Dendritic cell treated with granulocyte-macrophage colony-stimulating factor and Interleukin-4, amounts not matched to agents 40 ng/mL and 50 ng/mL, for 4 days (primary cell): ENCODE data around the gene SUPT20H.

Experiments
- H3K27ac Mint-ChIP-seq: one replicate; pipeline ENCODE4 v1.8.0; 2022; ENCODE audit warnings: mild to moderate bottlenecking, mixed read lengths
- H3K27me3 Mint-ChIP-seq: one replicate; pipeline ENCODE4 v1.8.0; 2022; ENCODE audit warnings: mild to moderate bottlenecking, mixed read lengths
- H3K36me3 Mint-ChIP-seq: one replicate; pipeline ENCODE4 v1.8.0; 2022; ENCODE audit warnings: low read depth, mixed read lengths
- H3K4me1 Mint-ChIP-seq: one replicate; pipeline ENCODE4 v1.8.0; 2022; ENCODE audit warnings: low read depth, mixed read lengths
- H3K4me3 Mint-ChIP-seq: one replicate; pipeline ENCODE4 v1.8.0; 2022; ENCODE audit warnings: mild to moderate bottlenecking, moderate library complexity, mixed read lengths
- H3K9me3 Mint-ChIP-seq: one replicate; pipeline ENCODE4 v1.8.0; 2022; ENCODE audit warnings: mixed read lengths
- intact Hi-C: fragments of 100-400 bp; cut with micrococcal nuclease; formaldehyde crosslinking; loops from one replicate; pipeline ENCODE4 v1.15.0; 2022

SUPT20H gene

GRCh38 chr13:37011788-37012187, 47.7 kb downstream of the SUPT20H start:
- H3K27ac Mint-ChIP-seq, result no peak overlapping the region
- peaks cover 4% of the 10 kb centered on the region for H3K4me1 Mint-ChIP-seq
- no peak overlapping the region for H3K4me3 Mint-ChIP-seq
- intact Hi-C loops, result loop anchor here (5.0 kb wide), 1 partner anchor 36 kb away; no protein-coding TSS in a partner anchor
- H3K27me3 Mint-ChIP-seq, result no peaks in the 10 kb centered on the region
- H3K9me3 Mint-ChIP-seq, result no peaks in the 10 kb centered on the region
- peaks cover 86% of the 10 kb centered on the region for H3K36me3 Mint-ChIP-seq

DNA sequence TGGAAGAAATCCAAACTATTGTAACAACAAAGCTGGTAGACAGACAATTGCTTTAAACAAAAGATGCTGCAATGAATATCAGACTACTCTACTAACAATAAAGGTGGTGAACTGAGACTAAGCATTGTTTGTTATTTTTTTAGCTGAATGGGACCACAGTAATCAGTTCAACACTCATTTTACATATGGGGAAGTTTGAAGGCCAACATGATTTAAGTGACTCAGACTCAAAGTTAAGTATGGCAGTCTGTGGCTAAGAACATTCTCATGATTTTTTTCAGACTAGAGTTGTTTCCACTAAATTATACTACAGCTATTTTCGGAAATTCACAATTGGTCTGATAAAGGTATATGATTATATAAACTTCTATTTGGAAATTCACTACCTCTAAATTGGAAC, 48.5 kb downstream of the SUPT20H start:
- H3K4me3 Mint-ChIP-seq, result no peak overlapping the region
- H3K27me3 Mint-ChIP-seq, result no peaks in the 10 kb centered on the region
- no peaks in the 10 kb centered on the region for H3K9me3 Mint-ChIP-seq
- peaks cover 4% of the 10 kb centered on the region for H3K4me1 Mint-ChIP-seq
- intact Hi-C loops, result loop anchor here (5.0 kb wide), 1 partner anchor 36 kb away; no protein-coding TSS in a partner anchor
- H3K36me3 Mint-ChIP-seq, result peaks cover 84% of the 10 kb centered on the region
- H3K27ac Mint-ChIP-seq, result no peak overlapping the region

DNA sequence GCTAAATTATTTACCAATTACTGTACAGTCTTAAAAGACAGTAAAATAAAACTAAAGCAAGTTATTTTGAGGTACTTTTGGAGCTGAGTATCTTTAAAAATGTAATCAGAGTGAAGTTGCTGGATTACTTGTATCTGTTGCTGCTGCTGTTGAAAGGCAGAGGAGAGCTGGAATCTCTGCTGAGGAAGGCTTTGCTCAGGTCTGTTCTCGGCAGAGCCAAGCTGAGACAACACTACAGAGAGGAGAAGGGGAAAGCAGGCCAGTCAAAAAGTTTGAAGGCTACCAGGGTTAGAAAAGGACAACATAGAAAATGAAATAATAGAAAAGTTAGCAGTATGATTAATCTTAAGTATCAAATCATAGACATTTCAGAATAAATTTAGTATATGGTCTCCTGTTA, 49.1 kb downstream of the SUPT20H start:
- peaks cover 84% of the 10 kb centered on the region for H3K36me3 Mint-ChIP-seq
- no peak overlapping the region for H3K27ac Mint-ChIP-seq
- no peaks in the 10 kb centered on the region for H3K9me3 Mint-ChIP-seq
- no peaks in the 10 kb centered on the region for H3K27me3 Mint-ChIP-seq
- no peak overlapping the region for H3K4me3 Mint-ChIP-seq
- intact Hi-C loops, result loop anchor here (5.0 kb wide), 1 partner anchor 37 kb away; no protein-coding TSS in a partner anchor
- H3K4me1 Mint-ChIP-seq, result peaks cover 4% of the 10 kb centered on the region

DNA sequence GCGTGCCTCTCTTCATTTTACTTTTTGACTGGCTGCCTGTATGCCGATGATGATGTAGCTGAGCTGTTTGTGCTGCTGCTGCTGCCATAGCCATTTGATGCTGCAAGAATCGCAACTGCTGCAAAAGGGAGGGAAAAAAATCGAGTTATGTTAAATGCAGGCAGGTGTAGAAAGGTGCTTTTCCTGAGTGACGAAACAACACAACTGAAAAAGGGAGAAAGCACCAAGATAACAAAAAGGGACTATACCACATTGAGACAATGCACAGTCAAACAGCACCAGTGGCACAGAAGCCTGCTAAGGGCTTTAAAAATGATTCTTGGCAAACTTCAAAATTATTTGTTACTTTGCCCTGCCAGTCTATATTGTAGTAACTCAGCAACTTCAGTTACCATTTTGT, 49.8 kb downstream of the SUPT20H start:
- Mint-ChIP-seq H3K27me3 (no peaks in the 10 kb centered on the region), H3K36me3 (peaks cover 84% of the 10 kb centered on the region), H3K4me1 (peaks cover 4% of the 10 kb centered on the region), H3K9me3 (no peaks in the 10 kb centered on the region), H3K4me3 (no peak overlapping the region), H3K27ac (no peak overlapping the region)
- intact Hi-C loops, result loop anchor here (5.0 kb wide), 1 partner anchor 38 kb away; no protein-coding TSS in a partner anchor

GRCh38 chr13:37001921-37002250, 57.6 kb downstream of the SUPT20H start:
- Mint-ChIP-seq H3K4me1 (peaks cover 21% of the 10 kb centered on the region), H3K36me3 (peaks cover 56% of the 10 kb centered on the region), H3K9me3 (no peaks in the 10 kb centered on the region), H3K27me3 (no peaks in the 10 kb centered on the region), H3K27ac (no peak overlapping the region), H3K4me3 (no peak overlapping the region)
- intact Hi-C loops, result loop anchor here (2.0 kb wide), 1 partner anchor 655 kb away; the partner anchor contains the start of gene SPART

GRCh38 chr13:36999054-36999714, 60.3 kb downstream of the SUPT20H start, which contains the start of gene ALG5:
TSS of gene ALG5 (minus strand) at chr13:36999340. CDS start at chr13:36999300, 40 bp downstream.
- Mint-ChIP-seq H3K27me3 (no peaks in the 10 kb centered on the region), H3K4me3 (peak within 1 kb of the TSS; percentile 100), H3K4me1 (peaks cover 24% of the 10 kb centered on the region), H3K36me3 (peaks cover 54% of the 10 kb centered on the region), H3K27ac (peak within 1 kb of the TSS; percentile 99), H3K9me3 (no peaks in the 10 kb centered on the region)
- intact Hi-C loops, result loop anchor here (2.0 to 5.0 kb wide), 2 partner anchors 60 to 582 kb away; partner anchors contain the start of gene SUPT20H

- H3K4me3 Mint-ChIP-seq, result peak overlapping the region; percentile 100
- H3K36me3 Mint-ChIP-seq, result peaks cover 54% of the 10 kb centered on the region
- intact Hi-C loops, result loop anchor here (2.0 to 5.0 kb wide), 2 partner anchors 60 to 581 kb away; partner anchors contain the start of gene SUPT20H
- H3K27me3 Mint-ChIP-seq, result no peaks in the 10 kb centered on the region
- H3K9me3 Mint-ChIP-seq, result no peaks in the 10 kb centered on the region
- H3K4me1 Mint-ChIP-seq, result peaks cover 24% of the 10 kb centered on the region
- H3K27ac Mint-ChIP-seq, result peak overlapping the region; percentile 99
Measured at GRCh38 chr13:36998624-36999041, 60.9 kb downstream of the SUPT20H start.

DNA sequence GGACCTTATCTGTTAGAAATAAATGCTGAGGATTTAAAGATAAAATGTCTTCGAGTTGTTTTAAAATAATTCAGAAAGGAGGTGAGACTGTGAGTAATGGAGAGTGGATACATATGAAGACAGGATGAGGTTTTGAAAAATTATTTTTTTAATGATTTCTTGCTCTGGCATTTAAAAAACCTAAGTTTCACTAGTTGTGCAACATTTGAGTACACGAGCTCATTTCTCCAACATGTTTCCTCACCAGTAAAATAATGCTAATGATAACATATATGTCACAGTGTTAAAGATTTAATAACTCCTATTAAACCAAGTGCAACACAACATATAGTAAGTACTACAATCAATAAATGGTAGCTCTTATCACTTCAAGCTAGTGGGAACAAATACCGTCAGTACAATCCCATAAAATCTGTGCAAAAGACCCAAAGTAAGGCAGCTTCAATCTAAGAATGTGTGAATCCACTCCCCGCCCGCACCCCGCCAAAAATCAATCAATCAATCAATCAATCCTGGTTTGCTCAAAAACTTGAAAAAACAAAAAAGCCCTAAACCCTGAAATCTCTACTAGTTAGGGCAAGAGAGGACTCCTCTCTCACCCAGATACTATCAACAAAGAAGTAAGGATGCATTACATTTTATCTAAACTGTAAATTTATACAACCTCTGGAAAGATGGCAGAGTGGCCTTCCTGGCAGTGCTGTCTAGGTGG, 61.6 kb downstream of the SUPT20H start:
- peak overlapping the region; percentile 100 for H3K4me3 Mint-ChIP-seq
- H3K27ac Mint-ChIP-seq, result peak overlapping the region; percentile 99
- H3K36me3 Mint-ChIP-seq, result peaks cover 55% of the 10 kb centered on the region
- H3K4me1 Mint-ChIP-seq, result peaks cover 24% of the 10 kb centered on the region
- intact Hi-C loops, result loop anchor here (2.0 to 5.0 kb wide), 2 partner anchors 61 to 581 kb away; partner anchors contain the start of gene SUPT20H
- no peaks in the 10 kb centered on the region for H3K27me3 Mint-ChIP-seq
- no peaks in the 10 kb centered on the region for H3K9me3 Mint-ChIP-seq

DNA sequence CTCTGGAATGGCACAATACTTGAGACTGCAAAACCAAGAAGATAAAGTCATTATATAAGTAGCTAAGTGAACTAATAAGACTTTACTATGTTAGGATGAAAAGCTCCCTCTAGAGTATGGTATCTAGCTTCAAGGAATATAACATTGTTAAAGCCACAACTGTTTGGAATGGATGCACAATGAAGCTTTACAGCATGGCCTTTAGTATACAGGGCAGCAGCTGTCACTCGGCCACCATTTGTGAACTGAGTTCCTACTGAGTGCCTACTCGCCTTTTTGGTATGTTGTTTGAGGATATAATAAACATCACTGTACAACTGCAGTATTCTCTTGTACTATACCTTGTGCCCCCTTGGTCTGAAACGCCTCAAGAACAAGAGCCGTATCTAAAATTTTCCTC, 67.1 kb downstream of the SUPT20H start:
- Mint-ChIP-seq H3K27ac (no peak overlapping the region), H3K27me3 (no peaks in the 10 kb centered on the region), H3K4me1 (peaks cover 8% of the 10 kb centered on the region), H3K36me3 (peaks cover 91% of the 10 kb centered on the region), H3K9me3 (no peaks in the 10 kb centered on the region), H3K4me3 (no peak overlapping the region)
- intact Hi-C loops, result no loop called here

- peaks cover 84% of the 10 kb centered on the region for H3K36me3 Mint-ChIP-seq
- intact Hi-C loops, result loop anchor here (10.0 kb wide), 1 partner anchor 162 kb away; no protein-coding TSS in a partner anchor
- no peaks in the 10 kb centered on the region for H3K27me3 Mint-ChIP-seq
- no peak overlapping the region for H3K27ac Mint-ChIP-seq
- no peaks in the 10 kb centered on the region for H3K4me1 Mint-ChIP-seq
- H3K9me3 Mint-ChIP-seq, result no peaks in the 10 kb centered on the region
- H3K4me3 Mint-ChIP-seq, result no peak overlapping the region
Measured at GRCh38 chr13:36986462-36987240, 72.8 kb downstream of the SUPT20H start.

DNA sequence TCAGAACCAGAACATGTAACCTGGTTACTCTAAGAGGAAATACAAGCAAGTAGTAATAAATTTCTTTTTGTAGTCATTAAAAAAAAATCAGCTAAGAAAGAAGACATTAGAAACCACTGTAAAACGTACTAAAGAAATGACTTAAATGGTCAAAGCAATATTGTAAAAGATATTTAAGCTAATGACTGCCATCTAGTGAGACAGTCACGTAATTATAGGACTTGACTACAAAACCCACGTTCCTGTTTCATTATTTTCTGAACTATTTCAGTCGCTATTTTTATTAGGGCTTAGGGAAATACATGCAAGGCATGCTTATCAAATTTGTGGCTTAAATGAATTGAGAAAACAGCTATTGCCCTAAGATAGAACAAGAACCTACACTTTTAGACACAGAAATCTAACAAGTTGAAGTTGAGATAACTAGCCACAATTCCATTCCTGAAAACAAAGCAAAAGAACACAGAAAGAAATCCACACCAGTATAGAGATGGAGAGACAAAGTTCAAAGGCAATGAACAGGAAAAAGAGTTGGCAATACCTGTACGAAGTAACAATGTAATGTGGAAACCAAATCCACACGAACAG, 78.2 kb downstream of the SUPT20H start:
- no peaks in the 10 kb centered on the region for H3K9me3 Mint-ChIP-seq
- H3K4me1 Mint-ChIP-seq, result peaks cover 5% of the 10 kb centered on the region
- H3K36me3 Mint-ChIP-seq, result peaks cover 58% of the 10 kb centered on the region
- no peaks in the 10 kb centered on the region for H3K27me3 Mint-ChIP-seq
- no peak overlapping the region for H3K4me3 Mint-ChIP-seq
- H3K27ac Mint-ChIP-seq, result no peak overlapping the region
- intact Hi-C loops, result loop anchor here (5.0 to 10.0 kb wide), 4 partner anchors 124 to 699 kb away; no protein-coding TSS in a partner anchor

DNA sequence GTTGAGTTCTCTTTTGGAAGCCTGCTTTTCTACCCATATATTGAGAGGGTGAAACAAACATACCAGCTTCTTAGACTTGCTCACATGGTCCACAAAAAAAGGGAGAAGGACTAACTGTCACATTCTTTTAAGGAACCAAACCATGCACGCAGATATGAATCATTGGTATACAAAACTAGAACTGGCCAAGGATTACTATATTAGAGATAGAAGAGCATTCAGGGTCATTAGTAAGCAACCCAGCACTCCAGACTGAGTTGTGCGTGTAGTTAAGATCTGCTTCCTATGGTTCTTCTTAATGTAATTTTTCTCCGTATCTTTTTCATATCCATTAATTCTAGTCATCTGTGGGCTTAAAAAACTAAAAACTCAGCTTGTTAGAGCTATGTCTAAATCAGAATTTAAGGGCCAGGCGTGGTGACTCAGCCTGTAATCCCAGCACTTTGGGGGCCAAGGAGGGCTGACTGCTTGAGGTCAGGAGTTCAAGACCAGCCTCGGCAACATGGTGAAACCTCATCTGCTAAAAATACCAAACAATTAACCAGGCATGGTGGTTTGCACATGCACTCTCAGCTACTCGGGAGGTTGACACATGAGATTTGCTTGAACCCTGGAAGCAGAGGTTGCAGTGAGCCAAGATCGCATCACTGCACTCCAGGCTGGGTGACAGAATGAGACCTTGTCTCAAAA, 80.0 kb downstream of the SUPT20H start:
- Mint-ChIP-seq H3K9me3 (peaks cover 8% of the 10 kb centered on the region), H3K27me3 (no peaks in the 10 kb centered on the region), H3K36me3 (peaks cover 62% of the 10 kb centered on the region), H3K4me3 (no peak overlapping the region), H3K4me1 (peaks cover 5% of the 10 kb centered on the region), H3K27ac (peak overlapping the region; percentile 41)
- intact Hi-C loops, result loop anchor here (5.0 to 10.0 kb wide), 4 partner anchors 122 to 697 kb away; no protein-coding TSS in a partner anchor

GRCh38 chr13:36975172-36975571, 84.3 kb downstream of the SUPT20H start:
- Mint-ChIP-seq H3K4me3 (no peak overlapping the region), H3K27me3 (no peaks in the 10 kb centered on the region), H3K27ac (no peak overlapping the region), H3K4me1 (peaks cover 5% of the 10 kb centered on the region), H3K9me3 (peaks cover 8% of the 10 kb centered on the region), H3K36me3 (peaks cover 50% of the 10 kb centered on the region)
- intact Hi-C loops, result no loop called here
